Stimulated activated CD4-positive, alpha-beta T cell treated with anti-CD3 and anti-CD28 coated beads, Interleukin-4, amount 100 ng/mL, for 4 hours (primary cell): ENCODE data around the gene LCN15.
"Not testable (repeated sequence)": the region's sequence is repeated elsewhere in the genome, so short reads cannot be mapped to it uniquely, and the experiment has no call there.

Experiments used
- DNase-seq, 2 experiments: peaks; one replicate each; pipeline ENCODE4 v3.0.0-alpha.2; 2020

Gene LCN15, protein sequence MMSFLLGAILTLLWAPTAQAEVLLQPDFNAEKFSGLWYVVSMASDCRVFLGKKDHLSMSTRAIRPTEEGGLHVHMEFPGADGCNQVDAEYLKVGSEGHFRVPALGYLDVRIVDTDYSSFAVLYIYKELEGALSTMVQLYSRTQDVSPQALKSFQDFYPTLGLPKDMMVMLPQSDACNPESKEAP

GRCh38 chr9:136764301-136764891 lies at the start of gene LCN15:
Gene LCN15 (minus strand): TSS chr9:136764518. CDS start chr9:136764488, 30 bp downstream.
- no peak for DNase-seq

- DNase-seq = no peak
These were observed 44.5 kb upstream of the LCN15 start for GRCh38 chr9:136808806-136809158.

- DNase-seq = peak; percentile 51 to 52
These were observed 43.9 kb upstream of the LCN15 start for GRCh38 chr9:136808075-136808805.

GRCh38 chr9:136807281-136808074 lies 43.2 kb upstream of the LCN15 start, which contains the start of gene RABL6:
Gene RABL6 (plus strand): TSS chr9:136807948. CDS start chr9:136808197, 249 bp downstream.
- DNase-seq = peak; percentile 78 to 80

- DNase-seq = no peak
These were observed 42.4 kb upstream of the LCN15 start for GRCh38 chr9:136806631-136807201.

DNA sequence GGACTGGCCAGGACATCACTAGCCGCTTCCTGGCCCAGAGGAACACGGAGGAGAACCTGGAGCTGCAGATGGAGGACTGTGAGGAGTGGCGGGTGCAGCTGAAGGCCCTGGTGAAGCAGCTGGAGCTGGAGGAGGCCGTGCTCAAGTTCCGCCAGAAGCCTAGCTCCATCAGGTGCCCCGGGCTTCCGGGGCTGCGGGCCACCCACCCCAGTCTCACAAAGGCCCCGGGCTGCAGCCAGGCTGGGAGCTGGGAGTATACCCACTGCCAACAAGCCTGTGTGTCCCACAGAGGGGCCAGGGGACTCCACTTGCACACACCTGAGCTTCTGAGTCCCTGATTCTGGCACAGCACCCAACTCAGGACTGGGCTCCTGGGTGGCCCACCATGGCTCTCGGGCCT lies 41.7 kb upstream of the LCN15 start:
- no peak for DNase-seq

- no peak for DNase-seq
These were observed 41.0 kb upstream of the LCN15 start for GRCh38 chr9:136805207-136805740.

- DNase-seq = no peak
These were observed 40.3 kb upstream of the LCN15 start for GRCh38 chr9:136804509-136805206.

- DNase-seq = no peak
These were observed 39.5 kb upstream of the LCN15 start for GRCh38 chr9:136803551-136804508.

- not testable (repeated sequence) for DNase-seq
These were observed 38.8 kb upstream of the LCN15 start for GRCh38 chr9:136803009-136803550.

DNA sequence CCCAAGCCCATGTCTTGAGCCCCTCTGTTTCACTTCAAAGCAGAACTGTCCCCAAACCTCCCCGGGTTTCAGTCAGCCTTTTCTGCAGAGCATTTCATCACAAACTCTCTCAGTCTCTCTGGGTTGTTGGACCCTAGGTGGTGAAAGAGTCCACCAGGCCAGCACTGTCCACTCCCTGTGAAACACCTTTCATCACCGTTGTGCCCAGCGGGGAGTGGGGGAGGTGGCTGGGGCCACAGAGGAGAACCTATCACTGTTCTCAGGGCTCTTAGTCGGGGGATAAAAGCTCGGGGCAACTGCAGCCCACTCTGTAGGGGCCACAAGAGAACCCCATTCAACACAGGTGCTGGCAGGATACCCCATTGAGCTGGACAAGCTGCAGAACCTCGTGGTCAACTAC lies 38.0 kb upstream of the LCN15 start:
- no peak for DNase-seq

- DNase-seq = peak; percentile 85 to 91
These were observed 35.7 kb upstream of the LCN15 start for GRCh38 chr9:136799854-136800657.

DNA sequence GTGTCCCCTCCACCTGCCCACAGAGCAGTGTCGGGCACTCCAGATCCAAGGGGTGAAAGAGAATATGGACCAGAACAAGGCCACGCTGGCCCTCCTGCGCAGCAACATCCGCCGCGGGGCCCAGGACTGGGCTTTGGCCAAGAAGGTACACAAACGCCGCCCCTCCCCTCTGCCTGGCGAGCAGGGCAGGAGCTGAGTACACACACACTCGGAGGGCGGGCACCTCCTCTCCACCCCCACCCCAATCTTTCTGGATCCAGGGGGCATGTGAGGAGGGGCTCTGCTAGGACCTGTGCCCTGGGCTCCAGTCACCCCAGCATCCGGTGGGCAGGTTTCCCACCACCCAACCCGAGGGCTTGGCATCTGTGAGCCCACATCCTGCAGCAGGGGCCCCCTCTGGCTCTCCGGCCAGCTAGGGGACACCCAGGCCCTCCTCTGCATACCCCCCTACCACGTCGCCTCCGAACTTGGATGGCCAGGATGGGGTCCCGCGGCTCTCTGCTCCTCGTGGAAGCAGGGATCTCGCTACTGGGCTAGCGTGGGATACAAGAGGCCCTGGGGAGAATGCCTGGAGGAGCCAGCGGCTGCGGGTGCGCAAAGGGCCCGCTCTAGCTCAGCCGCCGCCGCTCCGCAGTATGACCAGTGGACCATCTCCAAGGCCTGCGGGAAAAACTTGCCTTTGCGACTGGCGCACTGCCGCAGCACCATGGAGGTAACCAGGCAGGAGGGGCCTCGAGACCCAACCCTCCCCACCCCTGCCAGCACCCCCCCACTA lies 34.9 kb upstream of the LCN15 start:
- no peak for DNase-seq

- no peak for DNase-seq
These were observed 34.4 kb upstream of the LCN15 start for GRCh38 chr9:136798708-136799078.

DNA sequence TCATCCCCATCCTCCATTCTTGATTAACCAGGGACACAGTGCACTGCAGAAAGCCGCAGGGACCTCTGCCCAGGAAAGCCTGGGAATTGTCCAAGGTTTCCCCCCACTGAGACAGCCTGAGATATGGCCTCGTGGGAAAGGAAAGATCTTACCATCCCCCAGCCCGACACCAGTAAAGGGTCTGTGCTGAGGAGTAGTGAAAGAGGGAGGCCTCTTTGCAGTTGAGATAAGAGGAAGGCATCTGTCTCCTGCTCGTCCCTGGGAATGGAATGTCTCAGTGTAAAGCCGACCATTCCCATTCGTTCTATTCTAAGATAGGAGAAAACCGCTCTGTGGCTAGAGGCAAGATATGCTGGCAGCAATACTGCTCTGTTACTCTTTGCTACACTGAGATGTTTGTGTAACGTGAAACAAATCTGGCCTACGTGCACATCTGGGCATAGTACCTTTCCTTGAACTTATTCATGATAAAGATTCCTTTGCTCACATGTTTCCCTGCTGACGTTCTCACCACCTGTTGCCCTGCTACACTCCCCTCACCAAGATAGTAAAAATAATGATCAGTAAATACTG lies 32.5 kb upstream of the LCN15 start:
- DNase-seq = not testable (repeated sequence)

DNA sequence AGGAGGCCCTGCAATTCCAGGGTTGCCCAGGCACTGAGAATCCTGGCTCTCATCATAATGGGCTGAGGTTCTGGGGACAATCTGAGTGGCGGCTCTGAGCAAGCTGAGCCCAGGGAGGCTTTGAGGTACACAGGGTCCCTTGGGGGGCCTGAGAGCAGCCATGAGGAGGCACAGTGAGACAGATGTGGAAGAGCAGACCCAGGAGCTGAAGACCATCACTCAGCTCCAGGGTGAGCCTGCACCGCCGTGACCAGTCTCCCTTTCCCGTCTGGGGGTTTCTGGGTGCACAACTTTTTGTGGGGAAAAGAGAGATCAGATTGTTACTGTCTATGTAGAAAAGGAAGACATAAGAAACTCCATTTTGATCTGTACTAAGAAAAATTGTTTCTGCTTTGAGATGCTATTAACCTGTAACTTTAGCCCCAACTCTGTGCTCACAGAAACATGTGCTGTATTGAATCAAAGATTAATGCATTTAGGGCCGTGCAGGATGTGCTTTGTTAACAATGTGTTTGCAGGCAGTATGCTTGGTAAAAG lies 32.0 kb upstream of the LCN15 start, which contains the start of gene CCDC183:
TSS of gene CCDC183 (plus strand) at position 101 of the 537 bp plus-strand sequence. CDS start at position 161, 60 bp downstream.
- DNase-seq = no peak

- DNase-seq = no peak
These were observed 30.7 kb upstream of the LCN15 start for GRCh38 chr9:136795000-136795348.
